HTERT RPE-1 (cell line): ENCODE results near the gene PEX14.

ENCODE experiments used
- in situ Hi-C: fragments of 300-500 bp; cut with MboI; formaldehyde crosslinking; loops from 4 replicates; pipeline ENCODE4 v1.14.3; 2020; ENCODE audit warnings: low sequenced_read_pairs

Gene PEX14

GRCh38 chr1:10674700-10675609 is 200.2 kb downstream of the PEX14 start:
- in situ Hi-C loops: no loop called here

GRCh38 chr1:10675813-10676212 is 201.1 kb downstream of the PEX14 start:
- in situ Hi-C loops: no loop called here

- in situ Hi-C loops: no loop called here
Measured at GRCh38 chr1:10676963-10677362, 202.2 kb downstream of the PEX14 start.

- in situ Hi-C loops: no loop called here
Measured at GRCh38 chr1:10677491-10678391, 203.0 kb downstream of the PEX14 start.

- in situ Hi-C loops: no loop called here
Measured at GRCh38 chr1:10678402-10678801, 203.7 kb downstream of the PEX14 start.

- in situ Hi-C loops: no loop called here
Measured at GRCh38 chr1:10678852-10679251, 204.1 kb downstream of the PEX14 start.

- in situ Hi-C loops: no loop called here
Measured at GRCh38 chr1:10679496-10680220, 204.9 kb downstream of the PEX14 start.
